Measurements from ENCODE around the gene CKB. TPM values are rescaled to one million over a fixed set of nuclear protein-coding genes. Genes with fewer than 3 reads are reported as not detected.

Gene CKB
- total RNA-seq, 2 donors from 2014 or later, result 354 to 709 TPM

GRCh38 chr14:103480595-103480994 is 42.0 kb downstream of the CKB start:
- DNase-seq (ENCODE audit: low spot score), result no peak

GRCh38 chr14:103476631-103477030 is 46.0 kb downstream of the CKB start:
- no peak for DNase-seq (ENCODE audit: low spot score)
- intact Hi-C loops (cut with DNase I), result no loop called here

More at GRCh38 chr14:103480595-103480994, 42.0 kb downstream of the CKB start:
- intact Hi-C loops (cut with DNase I), result no loop called here

- intact Hi-C loops (cut with DNase I), result no loop called here
- DNase-seq (ENCODE audit: low spot score), result no peak
Measured at GRCh38 chr14:103476065-103476464, 46.6 kb downstream of the CKB start.

- DNase-seq (ENCODE audit: low spot score), result no peak
- intact Hi-C loops (cut with DNase I), result loop anchor here in 1 of 2 donors (1.0 kb wide), 1 partner anchor 25 kb away; no protein-coding TSS in a partner anchor
Measured at GRCh38 chr14:103474893-103475292, 47.7 kb downstream of the CKB start.

- intact Hi-C loops (cut with DNase I), result no loop called here
- DNase-seq (ENCODE audit: low spot score), result no peak
Measured at GRCh38 chr14:103472939-103473338, 49.7 kb downstream of the CKB start.

Other genes starting within 250 kb of the CKB start
- 100 to 1,000 TPM; 191 to 232 TPM for gene EIF5, start 188.6 kb downstream of the CKB start, total RNA-seq
- gene MARK3, start 137.4 kb downstream of the CKB start, total RNA-seq, result 10 to 100 TPM; 64.3 to 65.7 TPM
- 10 to 100 TPM; 16.2 to 18.0 TPM for gene TRMT61A, start 6.4 kb upstream of the CKB start, total RNA-seq
- 10 to 100 TPM; 29.0 to 30.4 TPM for gene BAG5, start 39.8 kb upstream of the CKB start, total RNA-seq
- gene COA8, start 40.1 kb upstream of the CKB start, total RNA-seq, result 10 to 100 TPM; 33.9 to 40.3 TPM
- gene KLC1, start 106.4 kb upstream of the CKB start, total RNA-seq, result 100 to 1,000 TPM; 169 to 192 TPM
- 1 to 10 TPM; 4.0 to 4.9 TPM for gene XRCC3, start 192.6 kb upstream of the CKB start, total RNA-seq
- 10 to 100 TPM; 57.2 to 59.5 TPM for gene ZFYVE21, start 193.0 kb upstream of the CKB start, total RNA-seq

Measured in posterior vena cava (tissue), 2 donors.